A172 (cell line): ENCODE results near the gene CFAP73. TPM values are rescaled to one million over a fixed set of nuclear protein-coding genes. Genes with fewer than 3 reads are reported as not detected.
A peak's percentile ranks its signal among the peaks of the same experiment; 100 is the strongest.
"Not testable (repeated sequence)": the region's sequence is repeated elsewhere in the genome, so short reads cannot be mapped to it uniquely, and the experiment has no call there.

Experiments used
- DNase-seq: peaks from one replicate; pipeline ENCODE4 v3.0.0-alpha.2; 2015; ENCODE audit warnings: low spot score
- total RNA-seq: library from RNA; depleted of rRNA; stranded (reverse); fragments of >200 nt; shearing (Covaris generic); gene quantifications from 2 replicates; pipeline ENCODE4 v1.2.3, GENCODE V29; 2014; rRNA removed

The CFAP73 gene
- 0.22 and 1.2 TPM in 2 replicates for total RNA-seq

DNA sequence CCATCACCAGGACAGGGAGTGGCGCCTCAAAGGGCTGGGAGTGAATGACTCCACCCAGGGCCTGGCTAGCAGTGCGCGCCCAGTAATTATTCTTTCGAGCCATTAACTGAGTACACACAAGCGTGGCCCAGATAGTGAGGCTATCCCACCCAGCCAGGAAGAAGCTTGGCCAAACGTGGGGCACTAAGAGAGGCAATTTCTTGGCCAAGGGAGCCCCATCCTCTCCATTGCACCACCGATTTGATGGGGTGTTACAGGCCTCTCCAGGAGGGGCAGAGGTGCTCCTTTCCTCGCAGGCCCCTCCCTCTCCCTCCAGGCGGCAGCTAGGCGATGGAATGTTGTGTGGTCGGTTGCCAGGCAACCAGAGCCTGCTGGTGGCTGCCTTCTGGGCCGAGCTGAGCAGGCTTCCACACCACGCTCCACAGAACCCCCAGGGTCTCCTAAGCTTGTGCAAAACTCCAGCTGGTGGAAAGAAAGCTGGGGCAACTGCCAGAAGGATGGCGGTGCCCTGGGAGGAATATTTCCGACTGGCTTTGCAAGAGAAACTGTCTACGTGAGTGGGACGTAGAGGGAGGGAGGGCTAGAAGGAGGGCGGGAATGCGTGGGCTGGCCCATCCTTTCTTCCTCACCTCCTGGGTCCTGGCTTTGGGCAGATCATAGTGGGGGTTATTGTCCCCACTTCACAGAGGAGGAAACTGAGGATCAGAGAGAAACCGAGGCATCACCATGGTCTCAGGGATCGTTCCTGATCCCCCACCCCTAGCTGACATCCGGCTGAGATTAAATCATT, at the start of gene CFAP73:
TSS of gene CFAP73 (plus strand) at position 364 of the 790 bp plus-strand sequence. CDS start at position 498, 134 bp downstream.
- DNase-seq: peak; percentile 85

- no peak for DNase-seq
Measured at GRCh38 chr12:113099764-113100163, 49.8 kb upstream of the CFAP73 start.

GRCh38 chr12:113101751-113102150, 47.8 kb upstream of the CFAP73 start:
- DNase-seq: no peak

DNA sequence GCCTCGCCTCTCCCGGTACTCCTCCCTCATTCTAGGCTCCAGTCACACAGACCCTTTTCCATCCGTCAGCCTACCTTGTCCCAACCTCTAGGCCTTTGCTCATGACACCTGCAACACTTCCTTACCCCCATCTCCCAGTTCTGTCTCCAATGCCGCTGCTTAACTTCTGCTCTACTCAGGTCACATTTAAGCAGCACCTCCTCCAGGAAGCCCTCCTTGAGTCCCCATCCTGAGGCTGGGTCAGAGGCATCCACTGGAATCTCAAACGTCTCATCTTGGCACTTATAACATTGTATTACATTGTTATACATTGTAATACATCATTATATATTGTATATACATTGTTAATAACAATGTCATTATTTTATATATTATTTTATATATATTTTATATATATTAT, 46.7 kb upstream of the CFAP73 start:
- DNase-seq: no peak

GRCh38 chr12:113103756-113104450, 45.6 kb upstream of the CFAP73 start:
- no peak for DNase-seq

GRCh38 chr12:113104953-113105510, 44.5 kb upstream of the CFAP73 start:
- DNase-seq: no peak

DNA sequence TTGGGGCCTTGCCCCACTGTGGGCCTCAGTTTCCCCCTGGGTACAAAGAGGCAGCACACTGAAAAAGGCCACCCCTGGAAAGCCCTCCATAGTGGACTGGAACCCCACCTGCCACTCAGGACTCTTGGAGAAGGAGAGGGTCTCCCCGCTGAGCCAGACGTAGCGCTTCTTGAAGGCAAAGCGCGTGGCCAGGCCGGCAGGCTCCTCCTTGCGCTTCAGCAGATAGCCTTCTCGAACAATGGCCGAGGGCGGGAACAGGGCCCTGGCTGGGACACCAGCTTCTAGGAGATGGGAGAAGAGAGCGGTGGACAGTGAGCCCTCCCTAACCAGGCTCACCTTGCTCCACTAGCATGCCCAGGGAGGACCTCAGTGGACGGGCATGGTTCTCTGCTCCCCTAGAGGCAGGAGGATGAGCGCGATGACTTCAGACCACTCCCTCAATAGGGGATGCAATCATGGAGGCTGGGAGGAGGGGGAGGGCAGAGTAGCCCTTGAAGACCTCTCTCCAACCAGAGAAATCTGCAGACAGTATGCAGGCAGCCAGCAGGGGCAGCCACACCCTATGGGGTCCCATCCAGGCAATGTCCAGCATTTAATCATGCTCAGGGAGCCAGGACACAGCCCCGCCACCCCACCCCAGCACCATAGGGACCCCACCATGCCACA, 43.8 kb upstream of the CFAP73 start:
- no peak for DNase-seq

- no peak for DNase-seq
Measured at GRCh38 chr12:113106361-113106760, 43.2 kb upstream of the CFAP73 start.

- DNase-seq: no peak
Measured at GRCh38 chr12:113108308-113108707, 41.2 kb upstream of the CFAP73 start.

DNA sequence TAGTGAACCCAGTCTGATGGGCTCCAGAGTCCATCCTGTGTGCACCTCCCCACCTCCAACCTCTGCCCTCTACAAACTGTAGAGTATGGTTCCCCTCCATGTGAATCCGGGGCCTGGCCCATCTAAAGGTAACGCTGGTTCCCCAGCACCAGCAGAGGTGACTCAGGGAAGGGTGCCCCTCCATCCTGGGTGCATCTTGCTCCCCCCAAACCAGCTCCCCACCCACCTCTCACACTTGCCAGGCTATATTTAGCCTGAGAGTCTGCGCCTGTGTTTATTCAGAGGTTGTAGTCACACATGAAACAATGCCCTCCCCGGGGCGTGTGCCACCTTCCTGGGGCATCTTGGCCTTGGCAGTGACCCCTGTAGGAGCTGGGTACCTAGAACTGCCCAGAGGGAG, 40.2 kb upstream of the CFAP73 start:
- no peak for DNase-seq

GRCh38 chr12:113109872-113110599, 39.5 kb upstream of the CFAP73 start:
- DNase-seq: no peak

DNA sequence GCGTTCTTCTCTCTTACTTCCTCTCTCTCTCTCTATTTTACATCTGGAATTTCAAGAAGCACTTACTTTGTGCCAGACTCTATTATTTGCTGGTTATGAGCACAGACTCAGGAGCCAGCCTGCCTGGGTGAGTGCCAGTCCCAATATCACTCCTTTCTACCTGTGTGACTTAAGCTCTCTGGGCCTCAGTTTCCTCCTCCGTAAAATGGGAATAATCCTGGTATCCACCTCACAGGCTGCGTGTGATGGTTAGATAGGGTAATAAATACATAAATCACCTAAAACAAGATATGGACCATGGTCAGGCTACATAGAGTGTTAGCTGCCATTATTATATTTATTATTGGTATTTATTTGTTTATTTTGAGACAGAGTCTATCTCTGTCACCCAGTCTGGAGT, 38.3 kb upstream of the CFAP73 start:
- DNase-seq: no peak

DNA sequence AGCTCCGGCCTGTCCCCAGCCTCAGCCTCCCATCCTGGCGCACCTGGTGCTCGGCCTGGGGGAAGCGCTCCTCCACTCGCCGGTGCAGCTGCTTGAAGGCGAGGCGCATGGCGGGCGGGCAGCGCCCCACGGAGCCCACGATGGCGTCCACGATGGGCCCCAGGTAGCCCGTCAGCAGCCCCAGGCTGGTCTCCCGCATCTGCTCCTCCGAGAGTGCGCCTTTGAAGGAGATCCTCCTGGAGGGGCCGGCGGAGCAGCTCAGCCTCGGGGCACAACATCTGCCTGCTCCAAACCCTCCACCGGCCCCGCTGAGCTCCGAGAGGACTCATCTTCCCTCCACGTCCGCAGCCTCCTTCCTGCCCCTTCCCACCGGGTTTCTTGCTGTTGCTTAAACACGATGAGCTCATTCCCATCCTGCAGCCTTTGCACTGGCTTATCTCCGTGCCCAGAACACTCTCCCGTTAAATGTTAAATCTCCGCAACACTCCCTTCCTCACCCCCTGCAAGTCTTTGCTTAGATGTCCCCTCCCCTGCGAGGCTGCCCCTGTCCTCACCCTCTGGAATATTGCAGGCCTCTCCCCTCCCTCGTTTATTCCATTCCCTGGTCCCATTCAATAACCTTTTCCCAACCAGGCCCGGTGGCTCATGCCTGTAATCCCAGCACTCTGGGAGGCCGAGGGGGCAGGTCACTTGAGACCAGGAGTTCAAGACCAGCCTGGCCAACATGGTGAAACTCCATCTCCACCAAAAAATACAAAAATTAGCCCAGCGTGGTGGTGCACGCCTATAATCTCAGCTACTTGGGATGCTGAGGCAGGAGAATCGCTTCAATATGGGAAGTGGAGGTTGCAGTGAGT, 37.3 kb upstream of the CFAP73 start:
- no peak for DNase-seq

DNA sequence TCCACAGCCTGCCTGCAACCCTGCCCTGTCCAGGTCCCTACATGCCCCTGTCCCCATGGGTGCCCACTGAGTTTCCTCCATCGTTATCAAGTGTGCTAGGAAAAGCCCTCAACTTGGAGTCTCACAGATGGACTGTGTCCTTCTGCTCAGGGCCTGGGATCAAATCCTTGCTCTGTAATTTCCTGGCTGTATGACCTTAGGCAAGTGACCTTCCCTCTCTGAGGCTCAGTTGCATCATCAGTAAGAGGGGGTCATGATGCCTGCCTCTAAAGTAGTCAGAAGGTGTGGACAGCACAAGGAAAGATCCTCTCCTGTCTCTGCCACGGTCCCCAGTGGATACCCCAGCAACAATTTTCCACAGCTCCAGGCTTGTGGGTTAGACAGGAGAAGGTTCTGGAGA, 36.1 kb upstream of the CFAP73 start:
- DNase-seq: no peak

GRCh38 chr12:113114447-113115178, 34.9 kb upstream of the CFAP73 start:
- DNase-seq: no peak

DNA sequence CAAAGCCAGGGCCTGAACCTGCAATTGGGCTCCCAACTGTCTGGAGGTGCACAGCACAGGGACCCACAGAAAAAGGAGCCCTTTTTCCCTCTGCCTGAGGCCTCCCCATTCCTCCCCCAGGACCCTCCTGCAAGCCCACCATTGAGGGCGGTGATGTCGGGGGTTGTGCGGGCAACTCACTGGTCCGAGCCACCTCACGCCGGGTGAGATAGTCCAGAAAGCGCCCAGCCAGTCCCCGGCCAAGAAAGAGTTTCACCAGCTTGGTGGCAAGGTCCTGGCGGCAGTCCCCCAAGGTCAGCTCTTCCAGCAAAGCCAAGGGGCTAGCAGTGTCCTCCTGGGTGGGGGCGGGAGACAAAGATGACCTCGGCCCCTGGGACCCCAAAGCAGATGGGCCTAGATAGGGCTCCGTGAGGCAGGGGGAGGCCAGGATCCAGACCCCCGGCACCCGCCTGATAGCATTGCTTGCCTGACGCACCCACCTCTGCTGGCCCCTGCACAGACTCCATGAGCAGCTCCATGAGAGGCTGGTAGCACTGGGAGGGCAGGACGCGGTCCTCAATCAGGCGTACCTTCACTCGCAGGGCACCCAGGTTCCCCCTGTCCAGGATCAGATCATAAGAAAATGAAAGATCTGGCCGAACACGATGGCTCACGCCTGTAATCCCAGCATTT, 33.9 kb upstream of the CFAP73 start:
- DNase-seq: no peak

- no peak for DNase-seq
Measured at GRCh38 chr12:113116875-113117274, 32.6 kb upstream of the CFAP73 start.

DNA sequence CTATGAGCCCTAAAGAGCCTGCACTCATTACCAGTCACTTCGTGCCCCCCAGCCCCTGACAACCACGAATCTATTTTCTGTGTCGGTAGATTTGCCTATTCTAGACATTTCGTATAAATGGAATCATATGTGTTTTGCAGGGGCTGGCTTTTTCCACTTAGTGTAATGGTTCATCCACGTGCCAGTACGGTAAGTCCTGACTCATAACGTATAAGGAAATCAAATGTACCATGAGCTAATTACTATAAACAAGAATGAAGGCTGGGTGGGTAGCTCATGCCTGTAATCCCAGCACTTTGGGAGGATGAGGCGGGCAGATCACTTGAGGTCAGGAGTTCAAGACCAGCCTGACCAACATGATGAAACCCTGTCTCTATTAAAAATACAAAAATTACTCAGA, 31.8 kb upstream of the CFAP73 start:
- not testable (repeated sequence) for DNase-seq

DNA sequence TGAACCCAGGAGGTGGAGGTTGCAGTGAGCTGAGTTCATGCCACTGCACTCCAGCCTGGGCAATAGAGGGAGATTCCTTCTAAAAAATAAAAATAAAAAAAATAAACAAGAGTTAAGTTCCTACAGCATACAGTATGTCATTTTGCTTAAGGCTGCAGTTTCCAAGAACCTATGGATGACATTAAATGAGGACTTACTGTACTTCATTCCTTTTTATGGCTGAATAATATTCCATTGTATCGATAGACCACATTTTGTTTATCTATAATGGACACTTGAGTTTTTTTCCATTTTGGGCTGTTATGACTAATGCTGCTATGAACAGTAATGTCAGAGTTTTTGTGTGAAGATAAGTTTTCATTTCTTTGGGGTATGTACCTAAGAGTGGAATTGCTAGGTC, 31.4 kb upstream of the CFAP73 start:
- no peak for DNase-seq
